AG04450 (cell line): ENCODE measurements around the gene PDZD2. TPM values are rescaled to one million over a fixed set of nuclear protein-coding genes. Genes with fewer than 3 reads are reported as not detected.

ENCODE experiments used
- CTCF ChIA-PET: fragments of 300-600, 350-600 bp; formaldehyde crosslinking; extraction: SDS; loops from one replicate; lab custom pipeline; 2022; ENCODE audit warnings: antibody characterized with exemption, inconsistent platforms; lab: Charles Lee
- POLR2A ChIA-PET: fragments of 350-600 bp; formaldehyde crosslinking; extraction: SDS; loops from one replicate; lab custom pipeline; 2021; ENCODE audit warnings: antibody characterized with exemption, inconsistent platforms; lab: Yijun Ruan, JAX
- DNase-seq: peaks from one replicate; pipeline ENCODE4 v3.0.0-alpha.2; 2011; ENCODE audit warnings: low read depth, low spot score
- H3K27ac ChIP-seq: one replicate; pipeline ENCODE4 v1.5.1; 2012; ENCODE audit warnings: low read depth, low read length, control low read depth
- H3K27me3 ChIP-seq: one replicate; pipeline ENCODE4 v1.6.0; 2012; ENCODE audit warnings: low read length; ENCODE audit not compliant: control insufficient read depth, insufficient read depth
- H3K4me3 ChIP-seq: 2 replicates; pipeline ENCODE4 v1.5.1; 2011; ENCODE audit warnings: mild to moderate bottlenecking, low read depth, low read length, control low read depth
- H3K9me3 ChIP-seq: 2 replicates; pipeline ENCODE4 v1.5.1; 2012; ENCODE audit warnings: low read length; ENCODE audit not compliant: control insufficient read depth, insufficient read depth
- CTCF ChIP-seq: IDR thresholded peaks from 2 replicates; pipeline ENCODE4 v1.5.1; 2011; ENCODE audit warnings: low read depth, low read length, control low read depth, inconsistent platforms
- polyA plus RNA-seq: library from polyadenylated mRNA; depleted of rRNA; stranded (reverse); fragments of >200 nt; gene quantifications from 2 replicates; pipeline ENCODE4 v1.2.3, GENCODE V29; 2011

Gene PDZD2
- polyA plus RNA-seq, 1 experiment: 0.40 TPM

- no peak overlapping the region for H3K27ac ChIP-seq
- no peaks in the 10 kb centered on the region for H3K9me3 ChIP-seq
- ChIA-PET CTCF (no interaction called here), POLR2A (no interaction called here)
- no peak for DNase-seq
- H3K27me3 ChIP-seq: peaks cover 4% of the 10 kb centered on the region
- TF ChIP-seq CTCF: no peak
- H3K4me3 ChIP-seq: no peak overlapping the region
These were observed 205.9 kb downstream of the PDZD2 start for GRCh38 chr5:31844622-31845345.

GRCh38 chr5:31845361-31845760 is 206.4 kb downstream of the PDZD2 start:
- ChIA-PET CTCF (no interaction called here), POLR2A (no interaction called here)
- H3K27me3 ChIP-seq: peaks cover 2% of the 10 kb centered on the region
- no peak overlapping the region for H3K27ac ChIP-seq
- no peak for TF ChIP-seq CTCF
- no peaks in the 10 kb centered on the region for H3K9me3 ChIP-seq
- H3K4me3 ChIP-seq: no peak overlapping the region
- DNase-seq: no peak

GRCh38 chr5:31846934-31847333 is 208.0 kb downstream of the PDZD2 start:
- Histone ChIP-seq H3K4me3 (no peak overlapping the region), H3K27ac (no peak overlapping the region), H3K9me3 (no peaks in the 10 kb centered on the region), H3K27me3 (peaks cover 2% of the 10 kb centered on the region)
- no peak for TF ChIP-seq CTCF
- POLR2A ChIA-PET: no interaction called here
- CTCF ChIA-PET: no interaction called here
- no peak for DNase-seq

GRCh38 chr5:31847354-31847753 is 208.4 kb downstream of the PDZD2 start:
- no peak overlapping the region for H3K4me3 ChIP-seq
- no peaks in the 10 kb centered on the region for H3K9me3 ChIP-seq
- CTCF ChIA-PET: no interaction called here
- TF ChIP-seq CTCF: no peak
- POLR2A ChIA-PET: no interaction called here
- no peak overlapping the region for H3K27ac ChIP-seq
- peaks cover 2% of the 10 kb centered on the region for H3K27me3 ChIP-seq
- DNase-seq: no peak

GRCh38 chr5:31850981-31851689 is 212.2 kb downstream of the PDZD2 start:
- CTCF ChIA-PET: interaction anchor here (0.6 to 1.3 kb wide), 2 partner anchors 38 to 226 kb away, joined by 3 read pairs; no protein-coding TSS in a partner anchor
- Histone ChIP-seq H3K27ac (no peak overlapping the region), H3K4me3 (no peak overlapping the region), H3K9me3 (no peaks in the 10 kb centered on the region; the same call in 1 of the 2 replicates), H3K27me3 (peaks cover 9% of the 10 kb centered on the region)
- no peak for DNase-seq
- no peak for TF ChIP-seq CTCF
- POLR2A ChIA-PET: no interaction called here
